GM10266 (cell line): ENCODE data around the gene ACP3.

ENCODE experiments used
- DNase-seq: peaks from one replicate; pipeline ENCODE4 v3.0.0; 2012; ENCODE audit errors: extremely low spot score
- CTCF ChIP-seq: IDR thresholded peaks from 2 replicates; pipeline ENCODE4 v1.5.1; 2012; ENCODE audit warnings: mild to moderate bottlenecking, low read depth; ENCODE audit not compliant: control insufficient read depth, insufficient read depth; ENCODE audit errors: missing control alignments

ACP3 gene

GRCh38 chr3:132283916-132284405, 33.2 kb upstream of the ACP3 start:
- no peak for DNase-seq
- TF ChIP-seq CTCF, result no peak

GRCh38 chr3:132284781-132285619, 32.2 kb upstream of the ACP3 start:
- TF ChIP-seq CTCF, result no peak
- no peak for DNase-seq

GRCh38 chr3:132285620-132285945, 31.6 kb upstream of the ACP3 start:
- DNase-seq, result no peak
- TF ChIP-seq CTCF, result no peak

- DNase-seq, result no peak
- TF ChIP-seq CTCF, result no peak
These were observed 31.2 kb upstream of the ACP3 start for GRCh38 chr3:132286035-132286434.

- no peak for DNase-seq
- TF ChIP-seq CTCF, result no peak
These were observed 28.9 kb upstream of the ACP3 start for GRCh38 chr3:132288357-132288756.

GRCh38 chr3:132289316-132289715, 27.9 kb upstream of the ACP3 start:
- no peak for TF ChIP-seq CTCF
- DNase-seq, result no peak

- DNase-seq, result no peak
- TF ChIP-seq CTCF, result no peak
These were observed 26.4 kb upstream of the ACP3 start for GRCh38 chr3:132290833-132291232.
